ENCODE measurements around the gene ACTRT2.

The ACTRT2 gene

GRCh38 chr1:3060127-3060526 lies 38.9 kb downstream of the ACTRT2 start:
- no peak for DNase-seq

DNA sequence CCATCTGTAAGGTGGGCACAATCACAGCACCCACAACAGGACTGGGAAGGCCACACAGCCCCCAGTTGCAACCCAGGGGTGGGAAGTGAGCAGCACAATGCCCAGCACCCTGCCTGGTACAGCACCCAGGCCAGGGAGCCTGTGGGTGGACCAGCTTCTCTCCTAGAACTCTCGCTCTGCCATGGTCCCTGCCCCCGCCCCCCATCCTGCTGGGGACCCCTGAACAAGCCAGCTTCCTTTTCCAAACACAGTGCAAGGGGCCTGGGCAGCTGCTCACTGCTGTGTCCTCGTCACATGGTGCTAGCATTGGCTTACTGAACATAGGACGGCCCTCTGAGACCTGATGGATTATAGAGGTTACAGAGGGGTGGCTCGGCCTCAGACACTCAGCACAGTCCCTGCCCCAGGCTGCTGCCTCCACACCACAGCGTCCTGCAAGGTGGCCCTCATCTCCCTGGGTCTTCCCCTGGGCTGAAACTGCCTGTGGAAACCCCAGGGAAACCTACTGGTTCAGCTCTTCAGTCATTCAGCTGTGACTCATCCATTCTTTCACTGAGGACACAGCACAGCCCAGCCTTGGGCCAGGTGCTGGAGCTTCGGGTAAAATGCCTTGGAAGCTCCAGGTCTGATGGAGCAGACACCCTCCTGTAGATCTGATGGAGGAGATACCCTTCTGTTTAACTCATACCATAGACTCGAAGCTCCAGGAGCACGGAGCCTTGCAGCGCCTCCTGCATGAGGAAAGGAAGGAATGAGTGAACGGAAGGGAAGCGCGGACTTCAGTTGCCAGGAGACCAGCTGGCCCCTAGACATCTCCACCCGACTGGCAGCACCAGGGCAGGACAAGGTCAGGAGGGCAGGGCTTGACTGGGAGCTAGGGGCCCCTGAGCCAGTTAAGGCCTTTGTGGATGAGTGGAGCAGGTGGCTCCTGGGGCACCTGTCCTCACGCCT lies 39.6 kb downstream of the ACTRT2 start:
- DNase-seq: no peak

GRCh38 chr1:3061566-3061965 lies 40.3 kb downstream of the ACTRT2 start:
- no peak for DNase-seq

DNA sequence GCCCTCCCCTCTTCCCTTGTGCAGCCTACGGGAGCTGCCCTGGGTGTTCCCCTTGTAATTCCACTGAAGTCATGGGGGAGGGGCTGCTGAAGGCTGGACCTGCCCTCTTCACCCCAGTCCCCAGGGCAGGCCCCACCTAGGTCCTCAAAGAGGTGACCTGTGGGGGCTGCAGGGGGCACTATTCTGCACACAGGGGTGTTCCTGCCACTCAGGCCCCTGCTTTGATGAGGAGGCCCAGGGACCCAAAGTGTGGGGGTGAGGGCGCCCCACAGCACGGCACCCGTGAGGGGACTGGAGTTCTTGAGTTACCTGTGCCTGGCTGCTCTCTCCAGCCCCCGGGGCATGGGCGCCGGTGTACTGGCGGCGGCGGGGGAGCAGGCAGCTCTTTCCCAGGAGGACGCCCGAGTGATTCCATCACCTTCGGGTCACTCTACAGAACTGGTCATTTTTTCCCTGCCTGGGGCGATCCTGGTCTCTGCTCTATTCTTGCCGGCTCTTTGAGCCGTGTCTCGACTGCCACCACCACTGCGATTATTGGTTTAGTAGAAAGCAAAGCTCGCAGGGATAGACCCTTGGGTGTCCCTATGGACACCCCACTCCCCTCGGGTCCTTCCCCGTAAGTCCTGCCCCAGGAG lies 40.8 kb downstream of the ACTRT2 start:
- no peak for DNase-seq

DNA sequence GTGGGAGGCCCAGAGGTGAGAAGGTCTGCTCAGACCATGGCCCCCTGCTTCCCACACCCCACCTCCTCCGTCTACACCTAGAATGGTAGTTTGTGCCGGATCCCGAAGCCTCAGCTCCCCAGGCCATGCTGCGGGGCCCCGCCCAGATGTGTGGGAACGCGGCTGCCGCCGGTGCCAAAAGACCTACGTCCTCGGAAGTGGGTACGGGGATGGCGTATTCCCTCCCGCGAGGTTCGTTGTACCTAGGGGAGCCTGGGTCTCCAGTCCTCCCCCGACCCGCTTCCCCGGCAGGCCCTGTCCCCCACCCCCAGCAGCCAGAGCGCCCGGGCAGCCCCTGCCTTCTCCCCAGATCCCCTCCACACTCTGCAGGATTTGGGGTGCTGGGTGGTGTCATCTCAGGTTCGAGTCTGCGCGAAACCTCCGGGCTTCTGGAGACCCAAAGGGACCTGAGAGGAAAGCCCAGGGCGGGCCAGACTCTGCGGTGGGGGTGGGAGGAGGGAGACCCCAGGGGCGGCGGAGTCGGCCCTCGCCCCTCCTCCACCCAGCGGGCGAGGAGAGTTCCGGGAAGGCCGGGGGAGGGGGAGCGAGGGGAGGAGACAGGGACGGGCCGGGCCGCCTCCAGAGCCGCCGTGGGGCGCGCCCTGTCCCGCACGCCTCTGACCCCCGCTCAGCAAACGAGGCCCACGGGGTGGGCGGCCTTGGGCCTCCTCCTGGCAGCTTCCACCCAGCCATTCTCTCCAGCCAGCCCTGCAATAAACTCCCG lies 41.5 kb downstream of the ACTRT2 start:
- no peak for DNase-seq

GRCh38 chr1:3063379-3064295 lies 42.4 kb downstream of the ACTRT2 start:
- DNase-seq: no peak

- DNase-seq: no peak
Measured at GRCh38 chr1:3064296-3064850, 43.1 kb downstream of the ACTRT2 start.

- DNase-seq: no peak
Measured at GRCh38 chr1:3064901-3065300, 43.6 kb downstream of the ACTRT2 start.

- DNase-seq: no peak
Measured at GRCh38 chr1:3065396-3065795, 44.1 kb downstream of the ACTRT2 start.

DNA sequence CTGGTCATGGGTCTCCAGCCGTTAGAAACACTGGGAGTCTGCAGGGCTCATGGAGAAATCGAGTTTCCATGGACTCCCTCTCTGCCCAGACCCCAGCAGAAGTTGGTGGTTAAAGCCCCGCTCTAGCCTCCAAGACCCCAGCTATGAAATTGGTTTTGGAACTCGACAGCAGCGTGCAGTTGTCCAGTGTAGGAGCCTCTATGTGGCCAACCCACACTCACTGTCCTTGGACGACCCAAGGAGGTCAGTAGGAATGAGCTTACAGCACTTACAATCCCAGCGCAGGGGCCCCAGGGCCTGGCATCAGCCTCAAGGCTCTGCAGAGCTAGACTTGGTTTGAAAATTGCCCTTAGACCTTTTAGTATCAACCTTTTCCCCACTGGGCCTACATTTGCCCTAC lies 44.5 kb downstream of the ACTRT2 start:
- no peak for DNase-seq

DNA sequence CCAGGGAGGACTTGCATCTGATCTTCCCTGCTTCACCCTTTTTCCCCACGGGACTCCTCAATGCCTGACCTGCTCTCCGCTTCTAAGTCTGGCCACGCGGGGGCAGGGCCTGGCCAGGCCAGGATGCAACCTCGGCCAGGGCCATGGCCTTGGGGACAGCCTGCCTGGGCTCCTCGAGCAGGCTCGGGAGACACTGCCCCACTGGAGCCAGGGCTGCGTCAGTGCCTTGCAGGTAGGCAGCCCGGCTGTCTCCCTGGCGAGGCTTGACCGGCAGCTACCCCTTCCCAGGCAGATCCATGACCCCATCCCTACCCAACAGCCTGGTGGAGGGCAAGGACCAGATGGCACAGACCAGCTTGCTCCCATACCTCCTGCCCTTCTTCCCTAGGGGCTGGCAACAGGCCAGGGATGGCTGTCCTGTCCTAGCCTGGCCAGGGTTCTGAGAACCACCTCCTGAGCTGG lies 45.0 kb downstream of the ACTRT2 start:
- DNase-seq: no peak

- no peak for DNase-seq
Measured at GRCh38 chr1:3066826-3067225, 45.6 kb downstream of the ACTRT2 start.

- no peak for DNase-seq
Measured at GRCh38 chr1:3067301-3067670, 46.0 kb downstream of the ACTRT2 start.

DNA sequence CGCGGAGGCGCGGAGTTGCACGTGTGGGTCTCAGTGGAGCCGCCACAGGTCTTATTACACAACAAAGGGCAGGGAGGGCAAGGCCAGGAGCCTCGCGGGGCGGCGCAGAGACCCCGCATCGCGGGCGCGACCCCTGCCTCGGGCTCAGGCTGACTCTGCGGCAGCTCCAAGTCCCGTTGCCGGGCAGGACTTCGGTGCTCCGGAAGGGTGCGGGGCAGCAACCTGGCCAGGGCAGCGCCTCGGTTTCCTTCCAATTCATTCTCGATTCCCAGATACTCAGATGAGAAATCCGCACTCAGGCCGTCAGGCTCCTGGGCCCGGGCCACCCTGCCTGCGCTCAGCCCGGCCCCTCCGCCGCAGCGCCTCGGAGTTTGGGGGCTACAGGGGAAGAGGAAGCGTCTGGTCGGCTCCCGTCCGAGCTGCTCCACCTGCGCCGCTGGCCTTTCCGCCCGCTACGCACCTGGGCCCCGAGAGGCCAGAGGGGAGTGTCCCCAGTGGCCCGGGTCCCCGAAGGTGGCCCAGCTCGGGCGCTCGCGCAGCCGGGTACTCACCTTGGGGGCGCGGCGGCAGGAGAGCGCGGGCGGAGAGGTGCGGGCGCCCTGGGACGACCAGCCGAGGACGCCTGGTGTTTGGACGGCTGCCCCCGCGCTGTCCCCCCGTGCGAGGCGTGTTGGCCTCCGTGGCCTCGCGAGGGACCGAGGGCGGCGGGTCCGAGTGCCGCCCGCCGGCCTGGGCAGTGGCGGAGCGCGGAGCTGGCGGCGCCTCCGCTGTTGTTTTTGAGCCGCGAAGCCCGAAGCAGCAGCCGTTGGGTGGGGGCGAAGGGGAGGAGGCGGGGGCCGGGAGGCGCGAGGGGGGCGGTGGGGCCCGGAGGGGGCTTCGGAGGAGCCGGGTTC lies 46.6 kb downstream of the ACTRT2 start:
- no peak for DNase-seq

- DNase-seq: no peak
Measured at GRCh38 chr1:3068564-3069431, 47.5 kb downstream of the ACTRT2 start, which contains the start of gene PRDM16. Gene PRDM16 (plus strand): TSS chr1:3069203. CDS start chr1:3069260, 57 bp downstream.

DNA sequence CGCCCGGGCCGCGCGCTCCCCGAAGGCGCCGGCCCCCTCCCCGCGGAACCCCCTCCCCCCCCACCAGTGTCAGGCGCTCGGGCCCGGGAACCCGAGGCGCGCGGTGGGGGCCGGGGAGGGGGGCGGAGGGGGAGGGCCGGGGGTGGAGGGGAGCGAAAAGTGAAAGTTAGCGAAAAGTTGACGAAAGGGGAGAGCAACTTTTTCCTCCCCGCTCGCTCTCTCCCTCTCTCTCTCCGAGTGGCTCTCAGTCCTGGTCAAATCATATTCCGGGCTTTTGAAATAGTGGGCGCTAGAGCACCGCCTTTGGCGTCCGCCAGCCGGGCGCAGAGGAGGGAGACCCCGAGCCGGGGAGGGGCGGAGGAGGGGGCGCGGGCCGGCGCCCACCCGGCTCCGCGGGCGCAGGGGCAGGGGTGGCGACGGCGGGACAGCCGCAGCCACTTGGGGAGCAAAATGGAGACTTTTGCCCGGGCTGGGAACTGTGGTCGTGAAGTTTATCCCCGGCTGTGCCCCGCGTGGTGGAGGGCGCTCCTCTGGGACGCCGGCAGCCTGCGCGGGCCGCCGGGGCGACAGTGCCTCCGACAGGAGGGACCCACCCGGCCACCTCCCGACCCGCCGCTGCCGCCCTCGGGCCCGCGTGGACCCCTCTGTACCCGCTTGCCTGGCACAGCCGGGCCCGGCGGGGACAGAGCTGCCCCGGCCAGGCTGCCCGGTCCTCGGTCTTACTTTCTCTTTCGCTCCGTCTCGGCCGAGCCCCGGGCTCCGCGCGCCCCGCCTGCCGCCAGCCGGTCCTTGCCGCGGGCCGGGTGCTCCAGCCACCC lies 48.4 kb downstream of the ACTRT2 start:
- no peak for DNase-seq

- no peak for DNase-seq
Measured at GRCh38 chr1:3070309-3070643, 49.0 kb downstream of the ACTRT2 start.

- DNase-seq: no peak
Measured at GRCh38 chr1:3070644-3071564, 49.6 kb downstream of the ACTRT2 start.
